ENCODE results near the gene ZNF784.

The ZNF784 gene

DNA sequence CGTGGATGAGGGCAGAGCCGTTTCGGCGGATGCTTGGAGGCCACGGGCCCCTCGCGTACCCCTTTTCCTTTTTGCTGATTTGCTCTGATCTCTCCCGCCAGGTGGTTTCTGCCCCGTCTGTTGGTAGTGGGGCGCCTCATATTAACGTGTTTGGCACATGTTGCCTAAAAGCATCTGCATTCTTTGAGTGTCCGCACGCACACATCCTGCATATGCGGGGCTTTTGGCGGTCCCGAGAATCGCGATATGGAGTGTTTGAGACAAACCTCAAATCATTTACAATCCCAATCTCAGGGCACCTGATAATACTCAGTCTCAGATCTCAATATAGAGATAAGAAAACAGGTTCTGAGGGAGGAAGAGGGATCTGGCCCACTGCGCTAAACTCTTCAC is 31.3 kb upstream of the ZNF784 start:
- no peak for DNase-seq

DNA sequence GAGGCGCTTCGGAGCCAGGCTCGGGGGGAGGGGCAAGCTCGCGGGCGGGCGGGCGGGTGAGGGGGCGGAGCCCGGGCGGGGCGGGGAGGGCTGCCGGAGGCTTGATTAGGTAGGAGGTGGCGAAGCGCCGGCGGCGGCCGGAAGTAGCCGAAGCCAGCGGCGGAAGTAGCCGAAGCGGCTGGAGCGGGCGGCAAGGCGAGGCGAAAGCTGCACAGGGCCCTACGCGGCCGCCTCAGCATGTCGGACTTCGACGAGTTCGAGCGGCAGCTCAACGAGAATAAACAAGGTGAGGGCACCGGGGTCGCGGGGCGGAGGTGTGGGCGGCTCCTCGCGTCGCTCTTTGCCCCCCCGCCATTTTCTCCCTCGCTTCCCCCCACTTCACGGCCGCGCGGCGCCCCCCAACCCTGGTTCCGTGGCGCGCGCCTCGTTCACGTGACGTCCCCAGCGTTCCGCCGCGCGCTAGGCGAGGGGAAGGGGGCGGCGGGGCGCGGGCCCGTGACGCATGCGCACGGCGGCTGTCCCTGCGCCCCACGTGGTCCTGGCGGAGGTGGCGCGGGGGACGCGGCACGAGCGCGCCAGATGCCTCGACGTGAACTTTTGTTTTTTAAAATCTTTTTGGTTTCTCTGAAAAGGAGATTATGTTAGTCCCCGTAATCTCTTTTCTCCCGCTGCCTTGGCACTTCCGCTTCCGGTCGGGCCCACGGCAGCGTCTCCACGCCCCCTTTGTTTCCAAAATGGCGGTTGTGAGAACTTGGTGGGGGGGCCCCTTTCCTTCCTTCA is 30.7 kb upstream of the ZNF784 start, which contains the start of gene U2AF2:
Gene U2AF2 (plus strand): TSS at position 168 of the 780 bp plus-strand sequence. CDS start 70 bp downstream, at position 238.
- DNase-seq = no peak

DNA sequence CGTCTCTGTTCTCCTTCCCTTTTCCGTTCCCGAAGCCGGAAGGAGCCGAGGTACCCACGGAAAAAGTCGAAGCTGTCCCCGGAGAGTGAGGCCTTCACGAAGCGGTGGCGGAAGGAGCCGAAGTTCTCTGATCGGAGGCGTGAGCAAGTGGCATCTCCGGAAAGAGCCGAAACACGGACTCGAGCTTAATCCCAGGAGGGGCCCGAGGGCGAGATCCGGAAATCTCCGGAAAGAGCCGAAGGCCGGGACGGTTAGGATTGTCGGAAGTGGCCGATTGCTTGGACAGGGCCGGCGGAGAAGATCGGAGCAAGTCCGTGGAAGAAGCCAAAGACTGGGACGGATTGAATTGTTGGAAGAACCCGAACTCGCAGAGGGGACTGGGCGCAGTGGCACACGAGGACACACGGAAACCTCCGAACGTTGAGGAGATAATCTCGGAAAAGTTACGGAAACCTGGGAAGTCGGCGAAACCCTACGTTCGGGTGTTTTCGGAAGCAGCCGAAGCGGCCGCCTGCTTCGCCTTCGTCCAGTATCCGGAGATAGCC is 30.0 kb upstream of the ZNF784 start:
- peak; percentile 91 for DNase-seq

DNA sequence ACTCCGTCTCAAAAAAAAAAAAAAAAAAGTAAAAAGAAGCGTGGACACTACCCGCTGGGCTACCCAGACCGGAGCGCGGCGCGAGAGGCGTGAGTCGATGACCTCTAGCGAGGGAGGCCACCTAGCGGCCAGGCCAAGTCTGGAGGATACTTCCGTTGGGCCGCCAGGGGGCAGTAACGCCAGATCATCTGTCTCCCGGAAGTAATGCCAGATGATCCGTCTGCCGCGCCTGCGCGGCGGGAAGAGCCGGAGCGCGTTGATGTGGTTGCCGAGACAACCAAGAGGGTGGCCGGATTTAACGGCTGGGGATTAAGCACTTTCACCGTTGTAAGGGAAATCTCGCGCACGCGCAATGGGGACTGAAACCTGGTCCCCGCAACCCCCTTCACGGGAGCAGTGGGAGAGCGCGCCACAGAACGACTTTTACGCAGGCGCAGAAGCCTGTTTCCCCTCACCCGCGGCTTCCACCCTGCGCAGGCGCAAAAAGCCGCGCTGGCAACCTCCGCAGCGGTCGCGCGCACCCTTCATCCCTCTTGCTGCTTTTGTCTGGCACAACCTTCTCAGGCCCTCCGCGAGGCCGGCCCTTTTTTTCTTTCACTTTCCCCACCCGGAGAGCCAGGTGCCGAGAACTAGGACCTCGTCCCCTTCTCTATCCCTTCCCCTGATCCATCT is 29.4 kb upstream of the ZNF784 start:
- DNase-seq = peak; percentile 91

DNA sequence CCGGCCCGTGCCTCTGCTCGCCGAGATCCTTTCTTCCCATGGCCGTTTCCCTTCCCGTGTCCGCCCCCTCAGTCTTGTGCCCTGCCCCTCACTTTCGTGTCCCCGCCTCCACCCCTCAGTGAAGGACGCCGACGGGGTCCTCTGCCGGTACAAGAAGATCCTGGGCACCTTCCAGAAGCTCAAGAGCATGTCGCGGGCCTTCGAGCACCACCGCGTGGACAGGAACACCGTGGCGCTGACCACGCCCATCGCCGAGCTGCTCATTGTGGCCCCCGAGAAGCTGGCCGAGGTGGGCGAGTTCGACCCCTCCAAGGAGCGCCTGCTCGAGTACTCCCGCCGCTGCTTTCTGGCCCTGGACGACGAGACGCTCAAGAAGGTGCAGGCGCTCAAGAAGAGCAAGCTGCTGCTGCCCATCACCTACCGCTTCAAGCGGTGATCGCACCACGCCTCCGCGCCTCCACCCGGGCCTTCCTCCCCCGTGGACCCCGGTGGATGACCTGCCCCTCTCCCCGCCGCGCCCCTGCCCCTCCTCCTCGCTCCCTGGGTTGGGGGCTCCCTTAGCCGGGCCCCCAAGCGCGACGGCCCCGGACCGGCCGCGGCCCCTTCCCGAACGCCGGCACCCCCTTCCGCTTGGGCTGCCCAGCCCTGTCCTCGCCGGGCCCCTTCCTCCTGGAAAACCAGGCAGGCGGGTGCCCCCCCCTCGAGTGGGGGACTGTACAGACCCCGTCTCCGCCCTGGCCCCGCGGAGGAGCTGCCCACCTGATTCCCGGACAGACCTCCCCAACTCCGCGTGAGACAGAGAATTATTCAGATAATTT is 28.2 kb upstream of the ZNF784 start:
- DNase-seq = no peak

DNA sequence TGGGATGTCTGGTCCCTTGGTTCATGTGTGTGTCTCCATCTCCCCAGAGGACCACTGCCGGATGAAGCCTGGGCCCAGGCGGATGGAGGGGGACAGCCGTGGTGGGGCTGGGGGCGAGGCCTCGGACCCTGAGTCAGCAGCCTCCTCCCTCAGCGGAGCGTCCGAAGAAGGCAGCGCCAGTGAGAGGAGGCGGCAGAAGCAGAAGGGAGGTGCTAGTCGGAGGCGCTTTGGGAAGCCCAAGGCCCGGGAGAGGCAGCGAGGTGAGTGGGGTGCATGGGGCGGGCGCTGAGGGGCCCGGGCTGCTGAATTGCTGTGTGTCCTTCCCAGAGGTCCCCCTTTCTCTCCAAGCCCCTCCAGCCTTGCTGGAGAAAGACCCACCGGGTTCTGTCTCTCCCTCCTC is 26.9 kb upstream of the ZNF784 start:
- no peak for DNase-seq

DNA sequence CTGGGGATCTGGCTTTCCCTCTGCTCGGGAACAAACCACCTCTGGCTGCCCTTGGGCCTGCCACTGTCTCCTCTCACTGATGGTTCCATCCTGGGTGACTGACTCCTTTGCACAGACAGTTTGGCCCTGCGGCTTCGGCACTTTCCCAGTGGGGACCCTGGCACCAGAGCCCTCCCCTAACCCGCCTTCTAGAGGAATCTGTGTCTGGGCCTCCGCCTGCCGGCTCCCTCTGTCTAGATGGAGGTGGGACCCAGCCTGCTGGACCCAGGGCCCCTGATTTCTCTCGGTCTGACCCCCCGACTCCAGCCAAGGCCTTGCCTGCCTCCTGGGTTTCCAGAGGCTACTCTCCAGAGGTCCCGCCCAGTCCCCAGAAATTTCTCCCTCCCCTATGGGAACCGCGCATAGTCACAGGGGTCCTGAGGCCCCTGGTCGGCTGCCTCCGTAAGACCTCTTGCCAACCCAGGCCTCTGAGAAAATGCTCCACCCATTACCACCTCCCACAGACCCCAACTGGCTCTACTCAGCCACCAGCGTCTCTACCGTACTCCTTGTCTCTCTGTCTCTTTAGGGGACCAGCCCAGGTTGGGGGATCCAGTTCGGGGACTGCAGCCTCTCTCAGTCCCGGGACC is 26.4 kb upstream of the ZNF784 start:
- no peak for DNase-seq

DNA sequence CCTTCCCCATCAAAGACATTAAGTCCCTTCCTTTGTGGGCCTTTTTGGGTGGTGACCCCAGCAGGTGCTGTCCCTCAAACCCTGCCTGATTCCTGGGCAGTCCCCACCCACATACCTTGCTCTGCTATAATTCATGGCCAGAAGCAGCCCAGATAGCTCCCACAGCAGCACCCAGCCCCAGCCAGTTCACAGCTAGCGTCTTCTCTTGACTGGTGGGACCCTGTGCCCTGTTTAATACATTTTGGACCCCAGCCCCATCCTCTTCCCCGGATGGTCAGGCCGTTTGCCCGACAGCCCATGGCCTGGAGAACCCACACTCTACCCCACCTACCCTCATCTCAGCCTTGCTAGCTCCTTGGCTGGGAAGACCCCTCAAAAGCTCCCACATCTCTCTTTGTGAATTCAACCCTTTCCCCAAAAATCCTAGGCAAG is 25.8 kb upstream of the ZNF784 start:
- DNase-seq = no peak

DNA sequence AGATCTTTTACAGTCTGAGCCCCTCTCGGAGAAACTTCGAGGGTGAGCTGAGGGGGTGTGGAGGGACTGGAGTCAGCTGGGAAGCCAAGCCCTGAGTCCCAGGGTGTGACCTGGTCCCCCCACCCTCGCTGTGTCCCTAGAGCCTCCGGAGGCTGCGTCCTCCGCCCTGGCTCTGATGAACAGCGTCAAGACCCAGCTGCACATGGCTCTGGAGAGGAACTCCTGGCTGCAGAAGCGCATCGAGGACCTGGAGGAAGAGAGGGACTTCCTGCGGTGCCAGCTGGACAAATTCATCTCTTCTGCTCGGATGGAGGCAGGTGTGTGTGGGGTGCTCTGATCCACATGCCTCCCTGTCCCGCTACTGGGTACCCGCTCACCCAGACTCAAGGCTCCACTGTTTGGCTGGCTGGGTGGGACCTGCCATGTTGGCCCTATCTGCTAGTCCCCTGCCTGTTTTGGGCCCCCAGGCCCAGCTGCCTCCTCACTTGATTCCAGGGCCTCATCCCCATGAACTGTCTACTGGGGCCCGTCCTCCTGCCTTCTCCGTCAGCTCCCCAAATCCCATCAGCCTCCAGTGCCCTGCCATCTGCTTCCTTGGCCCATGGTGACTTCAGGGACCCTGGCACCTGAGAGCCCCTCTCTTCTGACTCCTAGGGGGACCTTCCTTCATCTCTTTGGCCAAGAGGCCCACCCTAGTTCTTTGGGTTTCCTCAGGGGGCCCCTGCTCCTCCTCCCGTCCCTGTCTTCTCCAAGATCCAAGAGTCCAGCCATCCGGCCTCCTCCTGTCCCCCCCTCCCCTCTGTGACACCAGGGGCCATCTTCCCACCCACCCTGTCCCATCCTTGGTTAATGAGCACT is 25.1 kb upstream of the ZNF784 start:
- no peak for DNase-seq

DNA sequence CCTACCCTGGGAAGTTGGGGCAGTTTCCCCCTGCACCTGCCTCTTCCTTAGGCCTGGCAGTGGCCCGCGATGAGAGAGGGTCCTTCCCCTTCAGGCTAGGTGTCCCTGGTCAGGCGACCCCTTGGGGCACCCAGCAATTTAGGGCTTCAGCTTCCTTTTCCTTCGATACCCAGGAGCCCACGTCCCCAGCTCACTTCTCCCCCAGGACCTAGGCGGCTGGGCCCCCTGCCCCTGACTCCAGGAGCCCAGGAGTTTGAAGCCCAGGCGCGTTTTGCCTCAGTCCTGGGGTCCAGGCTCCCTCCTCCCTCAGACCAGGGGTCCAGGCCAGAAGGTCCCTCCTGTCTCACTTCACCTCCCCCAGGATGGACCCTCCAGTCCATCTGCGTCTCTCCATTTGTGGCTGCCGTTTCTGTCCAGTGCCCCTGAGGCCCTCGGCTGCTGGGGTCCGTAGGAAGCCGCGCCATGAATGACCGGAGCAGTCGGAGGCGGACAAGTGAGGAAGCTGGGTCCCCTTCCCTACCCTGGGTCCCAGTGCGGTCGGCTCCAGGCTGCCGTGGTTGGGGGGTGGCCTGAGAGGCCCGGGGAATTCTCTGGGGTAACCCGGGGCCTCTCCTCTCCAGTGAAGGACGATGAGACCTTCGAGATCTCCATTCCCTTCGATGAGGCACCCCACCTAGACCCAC is 24.4 kb upstream of the ZNF784 start:
- no peak for DNase-seq

DNA sequence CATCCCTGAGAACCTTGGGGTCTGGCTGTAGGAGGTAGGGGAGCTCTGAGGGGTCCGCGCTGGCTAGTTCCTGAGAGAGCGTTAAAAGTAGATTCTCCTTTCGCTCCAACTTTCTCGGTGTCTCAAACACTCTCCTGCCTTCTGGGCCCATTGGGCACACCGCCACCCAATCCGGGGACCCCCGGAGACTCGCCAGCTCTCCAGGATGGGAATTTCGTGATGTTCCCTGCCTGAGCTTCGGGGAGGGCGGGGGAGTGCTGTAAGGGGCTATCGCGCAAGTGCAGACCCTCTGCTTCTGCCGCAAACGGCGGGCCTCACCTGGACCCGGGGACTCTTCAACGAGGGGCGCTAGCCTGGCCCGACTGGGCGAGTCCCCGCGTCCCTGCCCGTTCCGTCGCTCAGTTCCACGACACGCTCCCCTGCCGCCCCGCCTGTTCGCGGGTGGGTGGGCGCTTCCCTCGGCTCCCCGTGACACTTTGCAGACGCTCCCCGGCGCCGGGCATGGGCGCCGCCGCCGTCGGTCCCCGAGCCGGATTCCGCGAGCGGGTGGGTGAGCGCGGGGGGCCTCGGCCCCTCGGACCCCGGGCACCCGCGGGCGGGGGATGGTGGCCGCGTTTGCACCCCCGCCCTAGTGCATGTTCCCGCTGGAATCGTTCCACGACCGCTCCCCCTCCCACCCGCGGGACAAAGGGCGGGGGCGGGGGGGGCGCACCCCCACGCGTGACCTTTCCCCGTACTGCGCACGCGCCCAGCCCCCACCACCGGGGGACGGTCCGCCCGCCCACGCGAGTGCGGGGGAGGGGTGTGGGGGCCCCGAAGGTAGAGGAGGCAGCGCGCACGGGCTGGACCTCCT is 23.6 kb upstream of the ZNF784 start, which contains the start of gene CCDC106:
Gene CCDC106 (plus strand): TSS at position 481 of the 853 bp plus-strand sequence. CDS start 835 bp downstream, outside the sequence.
- DNase-seq = no peak

DNA sequence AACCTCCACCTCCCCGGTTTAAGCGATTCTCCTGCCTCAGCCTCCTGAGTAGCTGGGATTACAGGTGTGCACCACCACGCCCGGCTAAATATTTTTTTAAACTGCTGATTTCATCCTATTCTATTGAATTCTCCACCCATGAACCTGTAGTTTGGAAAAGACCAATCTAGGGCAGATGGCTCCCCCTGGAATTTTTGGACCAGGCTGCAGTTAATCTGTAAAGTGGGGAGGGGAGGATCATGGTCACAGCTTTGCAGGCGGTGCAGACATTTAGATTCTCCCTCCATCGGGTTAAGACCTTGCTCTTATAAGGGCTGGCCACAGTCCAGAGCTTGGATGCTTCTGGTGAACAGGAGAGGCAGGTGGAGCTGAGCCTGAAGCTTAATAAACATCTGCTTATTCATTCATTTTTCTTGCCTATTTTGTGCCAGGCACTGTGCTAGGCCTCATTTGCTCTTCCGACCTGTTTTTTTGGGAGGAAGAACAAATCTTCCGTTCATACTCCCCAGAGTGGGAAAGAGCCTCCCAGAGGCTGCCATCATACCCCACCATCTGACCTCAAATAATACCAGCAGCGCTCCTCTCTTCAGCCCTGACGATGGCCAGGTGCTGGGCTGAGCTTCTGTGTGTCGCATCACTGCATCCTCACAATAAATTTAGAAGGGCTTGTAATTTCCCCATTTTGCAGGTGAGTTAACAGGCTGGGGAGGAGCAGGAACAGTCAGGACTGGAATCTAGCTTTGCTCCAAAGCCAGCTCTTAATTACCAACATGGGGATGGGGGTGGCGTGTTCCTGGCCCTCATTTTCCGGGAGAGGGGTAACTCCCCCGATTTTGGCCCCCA is 22.7 kb upstream of the ZNF784 start:
- DNase-seq = no peak

DNA sequence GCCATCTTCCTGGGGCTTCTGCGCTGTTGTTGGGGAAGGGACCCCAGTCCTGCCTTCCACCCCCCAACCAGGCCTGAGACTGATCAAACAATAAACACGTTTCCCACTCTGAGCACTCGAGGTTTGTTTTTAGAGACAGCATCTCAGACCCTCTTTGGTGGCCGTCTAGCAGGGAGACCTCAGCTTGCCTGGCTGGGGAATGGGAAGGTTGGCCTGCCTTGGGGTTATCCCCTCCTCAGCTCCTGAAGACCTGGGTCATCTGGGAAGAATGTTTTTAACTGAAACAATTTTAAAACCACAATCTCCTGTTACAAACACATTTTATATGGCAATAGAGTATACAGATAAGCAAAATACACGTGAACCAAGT is 21.1 kb upstream of the ZNF784 start:
- DNase-seq = no peak

DNA sequence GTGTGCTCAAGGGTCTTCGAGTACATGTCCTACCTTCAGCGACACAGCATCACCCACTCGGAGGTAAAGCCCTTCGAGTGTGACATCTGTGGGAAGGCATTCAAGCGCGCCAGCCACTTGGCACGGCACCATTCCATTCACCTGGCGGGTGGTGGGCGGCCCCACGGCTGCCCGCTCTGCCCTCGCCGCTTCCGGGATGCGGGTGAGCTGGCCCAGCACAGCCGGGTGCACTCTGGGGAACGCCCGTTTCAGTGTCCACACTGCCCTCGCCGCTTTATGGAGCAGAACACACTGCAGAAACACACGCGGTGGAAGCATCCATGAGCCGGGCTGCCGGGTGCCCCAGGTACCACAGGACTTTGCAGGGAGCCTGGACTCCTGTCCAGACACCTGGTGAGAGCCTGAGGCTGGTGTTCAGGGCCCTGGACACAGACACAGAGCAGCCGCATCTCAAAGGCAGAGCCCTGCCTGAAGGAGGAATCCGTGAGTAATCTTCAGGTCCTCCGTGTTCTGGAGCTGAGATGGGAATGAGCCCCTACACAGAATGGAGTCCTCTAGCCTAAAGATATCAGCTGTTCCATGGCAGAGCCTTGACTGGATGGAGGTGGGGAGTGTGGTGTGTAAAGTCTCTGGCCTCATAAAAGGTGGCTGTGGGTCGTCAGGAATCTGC is 20.6 kb upstream of the ZNF784 start:
- no peak for DNase-seq

DNA sequence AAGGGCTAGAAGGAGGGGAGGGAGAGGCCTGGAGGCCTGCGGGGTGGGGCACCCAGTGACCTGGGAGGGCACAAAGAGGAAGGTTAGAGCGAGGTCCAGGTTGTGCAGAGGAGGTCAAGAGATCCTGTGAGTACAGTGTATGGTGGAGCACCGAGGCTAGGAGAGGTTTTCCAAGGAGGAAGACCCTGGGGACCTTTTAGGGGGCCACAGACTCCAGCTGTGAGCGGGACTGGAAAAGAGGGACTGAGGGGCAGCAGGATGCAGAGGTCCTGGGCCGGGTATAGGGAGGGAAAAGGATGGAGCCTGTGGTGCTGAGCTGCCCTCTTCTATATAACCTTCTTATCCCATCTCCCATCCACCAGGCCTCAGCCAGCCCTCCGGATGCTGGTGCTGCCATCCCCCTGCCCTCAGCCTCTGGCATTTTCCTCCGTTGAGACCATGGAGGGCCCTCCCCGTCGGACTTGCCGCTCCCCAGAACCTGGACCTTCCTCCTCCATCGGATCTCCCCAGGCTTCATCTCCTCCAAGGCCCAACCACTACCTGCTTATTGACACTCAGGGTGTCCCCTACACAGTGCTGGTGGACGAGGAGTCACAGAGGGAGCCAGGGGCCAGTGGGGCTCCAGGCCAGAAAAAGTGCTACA is 19.9 kb upstream of the ZNF784 start:
- DNase-seq = no peak

DNA sequence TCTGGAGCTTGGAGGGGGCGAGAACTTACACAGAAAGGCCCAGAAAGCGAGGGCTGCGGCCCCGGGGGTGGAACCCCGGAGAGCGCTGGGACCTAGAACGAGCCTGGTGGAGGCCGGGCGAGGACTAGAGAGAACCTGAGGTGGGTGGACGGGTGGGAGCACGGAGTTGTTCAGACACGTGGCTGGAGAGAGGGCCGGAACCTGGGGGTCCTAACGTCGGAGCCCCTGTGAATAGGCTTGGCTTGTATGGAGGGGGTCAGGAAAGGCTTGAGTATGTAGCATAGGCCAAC is 19.5 kb upstream of the ZNF784 start:
- no peak for DNase-seq

DNA sequence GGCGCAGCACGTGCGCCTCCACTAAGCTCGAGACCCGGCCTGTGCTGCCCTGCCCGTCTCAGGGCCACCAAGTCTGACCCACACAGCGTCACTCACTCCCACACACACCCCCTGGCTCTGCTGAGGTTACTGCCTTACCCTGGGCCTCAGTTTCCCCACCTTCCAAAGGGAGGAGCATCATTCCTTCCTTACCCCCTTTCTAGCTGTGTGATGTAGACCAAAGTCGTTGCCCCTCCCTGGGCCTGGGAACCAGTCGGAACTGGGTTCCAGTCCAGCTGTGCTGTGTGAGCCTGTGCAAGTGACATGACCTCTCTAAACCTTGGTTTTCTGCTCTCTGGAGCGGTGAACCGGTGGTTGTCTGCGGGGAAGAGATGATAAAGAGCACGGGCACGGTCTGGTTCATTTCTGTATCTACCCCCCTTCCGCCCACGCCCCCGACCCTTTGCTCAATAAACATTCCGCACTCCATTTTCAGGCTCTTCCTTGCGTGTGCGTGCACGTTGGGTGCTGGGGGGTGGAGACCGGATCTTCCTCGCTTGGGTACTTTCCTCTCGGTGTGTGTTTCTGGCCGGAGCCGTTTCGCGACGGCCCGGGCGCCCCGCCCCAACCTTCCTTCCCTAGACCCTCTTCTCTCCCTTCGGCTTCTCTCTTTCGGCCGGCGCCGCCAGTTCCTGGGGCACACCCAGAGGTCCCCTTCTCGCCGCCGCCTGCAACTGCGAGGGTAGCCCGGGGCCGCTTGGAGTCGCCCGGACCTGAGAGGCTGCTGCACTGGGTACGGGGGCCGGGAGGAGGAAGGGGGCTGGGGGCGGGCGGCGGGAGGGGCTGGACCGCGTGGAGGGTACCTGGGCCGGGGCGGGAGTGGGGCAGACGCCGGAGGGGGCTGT is 18.9 kb upstream of the ZNF784 start, which contains the start of gene ZNF581:
Gene ZNF581 (plus strand): TSS at position 647 of the 884 bp plus-strand sequence. CDS start 923 bp downstream, outside the sequence.
- no peak for DNase-seq
